Upper lobe of left lung (tissue), 4 donors: Measurements from ENCODE around the gene CMTR1.

Experiments used
- EP300 ChIP-seq, 4 donors: sonication (generic); formaldehyde crosslinking; IDR thresholded peaks; one replicate each; pipeline ENCODE4 v1.5.1; 2017; ENCODE audit warnings: antibody characterized with exemption in 4 of 4, control low read depth in 2 of 4
- POLR2AphosphoS5 ChIP-seq, 2 donors: sonication (generic); formaldehyde crosslinking; IDR thresholded peaks; one replicate each; pipeline ENCODE4 v1.5.1; 2017; ENCODE audit warnings: antibody characterized with exemption in 2 of 2
- TF ChIP-seq, protein P1 (sequence below), 6 experiments: fragments of 450-650 bp in 4 of 6; fragments of 200-600 bp in 2 of 6; sonication (generic) in 2 of 6; IDR thresholded peaks; one replicate each; pipeline ENCODE4 v1.5.1; 2016 to 2019; ENCODE audit warnings: antibody characterized with exemption in 6 of 6

GRCh38 chr6:37520926-37521325, 87.9 kb downstream of the CMTR1 start:
- TF ChIP-seq, protein P1, sequence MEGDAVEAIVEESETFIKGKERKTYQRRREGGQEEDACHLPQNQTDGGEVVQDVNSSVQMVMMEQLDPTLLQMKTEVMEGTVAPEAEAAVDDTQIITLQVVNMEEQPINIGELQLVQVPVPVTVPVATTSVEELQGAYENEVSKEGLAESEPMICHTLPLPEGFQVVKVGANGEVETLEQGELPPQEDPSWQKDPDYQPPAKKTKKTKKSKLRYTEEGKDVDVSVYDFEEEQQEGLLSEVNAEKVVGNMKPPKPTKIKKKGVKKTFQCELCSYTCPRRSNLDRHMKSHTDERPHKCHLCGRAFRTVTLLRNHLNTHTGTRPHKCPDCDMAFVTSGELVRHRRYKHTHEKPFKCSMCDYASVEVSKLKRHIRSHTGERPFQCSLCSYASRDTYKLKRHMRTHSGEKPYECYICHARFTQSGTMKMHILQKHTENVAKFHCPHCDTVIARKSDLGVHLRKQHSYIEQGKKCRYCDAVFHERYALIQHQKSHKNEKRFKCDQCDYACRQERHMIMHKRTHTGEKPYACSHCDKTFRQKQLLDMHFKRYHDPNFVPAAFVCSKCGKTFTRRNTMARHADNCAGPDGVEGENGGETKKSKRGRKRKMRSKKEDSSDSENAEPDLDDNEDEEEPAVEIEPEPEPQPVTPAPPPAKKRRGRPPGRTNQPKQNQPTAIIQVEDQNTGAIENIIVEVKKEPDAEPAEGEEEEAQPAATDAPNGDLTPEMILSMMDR (IDR thresholded peaks at IDR 0.05) = no peak
- TF ChIP-seq EP300 (IDR thresholded peaks at IDR 0.05) = no peak
- no peak for TF ChIP-seq POLR2AphosphoS5 (IDR thresholded peaks at IDR 0.05)
